ENCODE measurements around the gene INCA1.

Gene INCA1

DNA sequence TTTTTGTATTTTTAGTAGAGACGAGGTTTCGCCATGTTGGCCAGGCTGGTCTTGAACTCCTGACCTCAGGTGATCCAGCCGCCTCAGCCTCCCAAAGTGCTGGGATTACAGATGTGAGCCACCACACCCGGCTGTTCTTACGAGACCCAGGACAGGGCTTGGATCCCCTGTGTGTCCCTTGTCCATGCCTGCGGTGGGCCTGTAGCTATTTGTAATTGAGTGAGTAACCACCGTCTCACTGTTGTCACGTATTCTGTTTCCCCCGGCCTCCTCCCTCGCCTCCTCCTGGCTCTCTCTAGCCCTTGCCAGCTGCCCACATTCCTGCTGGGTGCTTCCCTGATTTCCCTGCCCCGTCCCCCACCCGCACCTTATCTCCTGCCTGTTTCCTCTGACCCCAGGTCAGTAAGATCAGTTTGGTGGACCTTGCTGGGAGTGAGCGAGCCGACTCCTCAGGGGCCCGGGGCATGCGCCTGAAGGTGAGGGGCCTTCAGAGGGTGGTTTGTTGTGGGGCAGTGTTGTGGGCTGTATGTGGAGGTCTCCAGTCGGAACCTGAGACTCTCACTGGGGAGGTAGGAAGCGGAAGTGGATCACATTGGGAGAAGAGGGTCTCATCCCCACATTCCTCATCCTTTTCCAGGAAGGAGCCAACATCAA, 6.0 kb upstream of the INCA1 start:
- DNase-seq = no peak

GRCh38 chr17:5002121-5002788, 4.9 kb upstream of the INCA1 start:
- DNase-seq = no peak

- DNase-seq = no peak
Measured at GRCh38 chr17:5000237-5000639, 2.9 kb upstream of the INCA1 start.

DNA sequence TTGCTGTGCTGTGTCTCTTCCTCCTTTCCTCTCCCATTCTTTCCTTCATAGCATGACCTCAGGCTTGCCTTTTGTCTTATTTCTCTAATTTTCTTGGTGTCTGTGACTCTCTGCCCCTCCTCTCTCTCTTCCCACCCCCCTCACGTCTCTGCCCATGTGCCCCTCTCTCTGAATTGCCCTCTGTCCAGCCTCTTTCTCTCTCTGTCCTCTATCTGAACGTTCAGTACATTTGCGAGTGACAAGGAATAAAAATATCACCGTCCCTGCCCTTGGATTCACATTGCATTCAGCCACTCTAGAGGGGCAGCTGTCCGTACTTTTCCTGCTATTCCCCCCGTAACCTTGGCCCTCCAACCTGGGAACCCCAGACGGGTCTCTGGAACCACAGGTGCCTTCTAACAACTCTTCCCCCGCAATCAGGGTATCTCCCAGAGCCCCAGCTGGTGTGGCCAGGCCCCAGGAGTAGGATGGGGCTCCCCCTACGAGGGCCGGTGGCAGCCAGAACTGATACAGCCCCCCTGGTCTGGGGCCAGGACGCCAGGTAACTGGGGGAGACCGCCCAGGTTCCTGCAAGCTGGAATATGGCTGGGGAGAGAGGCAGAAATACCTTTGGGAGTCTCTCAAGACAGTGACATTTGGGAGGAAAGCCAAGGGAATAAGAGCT, 2.2 kb upstream of the INCA1 start:
- no peak for DNase-seq

DNA sequence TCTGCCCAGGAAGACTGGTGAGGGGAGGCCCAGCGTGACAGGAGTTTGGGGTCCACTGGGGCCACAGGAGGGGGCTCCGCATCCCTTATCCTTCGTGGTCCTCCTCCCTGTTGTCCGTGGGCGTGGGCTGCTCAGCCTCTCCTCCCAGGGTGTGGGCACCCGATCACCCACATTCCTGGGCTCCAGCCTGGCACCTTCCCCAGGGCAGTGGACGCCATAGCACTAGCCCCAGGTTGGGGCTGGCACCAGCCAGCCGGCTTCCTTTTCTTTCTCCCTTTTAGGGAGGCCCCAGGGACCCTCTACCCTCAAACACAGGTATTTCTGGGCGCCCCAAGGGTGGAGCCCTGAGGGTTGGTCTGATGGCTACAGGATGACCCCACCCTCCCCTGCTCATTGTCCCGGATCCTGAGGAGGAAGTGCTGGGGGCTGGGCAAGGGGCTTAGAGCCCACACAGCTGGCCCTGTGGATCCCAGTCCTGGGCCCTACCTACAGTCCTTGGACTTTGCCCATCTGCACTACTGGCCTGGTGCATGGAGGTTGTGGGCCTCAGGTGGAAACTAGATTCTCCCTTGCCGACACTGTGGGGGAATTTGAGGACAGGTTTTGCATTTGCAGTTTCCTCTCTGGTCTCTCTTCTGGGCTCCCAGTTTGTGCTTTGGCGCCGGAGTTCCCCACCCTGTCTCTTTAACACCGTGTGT, 1.6 kb upstream of the INCA1 start:
- no peak for DNase-seq

DNA sequence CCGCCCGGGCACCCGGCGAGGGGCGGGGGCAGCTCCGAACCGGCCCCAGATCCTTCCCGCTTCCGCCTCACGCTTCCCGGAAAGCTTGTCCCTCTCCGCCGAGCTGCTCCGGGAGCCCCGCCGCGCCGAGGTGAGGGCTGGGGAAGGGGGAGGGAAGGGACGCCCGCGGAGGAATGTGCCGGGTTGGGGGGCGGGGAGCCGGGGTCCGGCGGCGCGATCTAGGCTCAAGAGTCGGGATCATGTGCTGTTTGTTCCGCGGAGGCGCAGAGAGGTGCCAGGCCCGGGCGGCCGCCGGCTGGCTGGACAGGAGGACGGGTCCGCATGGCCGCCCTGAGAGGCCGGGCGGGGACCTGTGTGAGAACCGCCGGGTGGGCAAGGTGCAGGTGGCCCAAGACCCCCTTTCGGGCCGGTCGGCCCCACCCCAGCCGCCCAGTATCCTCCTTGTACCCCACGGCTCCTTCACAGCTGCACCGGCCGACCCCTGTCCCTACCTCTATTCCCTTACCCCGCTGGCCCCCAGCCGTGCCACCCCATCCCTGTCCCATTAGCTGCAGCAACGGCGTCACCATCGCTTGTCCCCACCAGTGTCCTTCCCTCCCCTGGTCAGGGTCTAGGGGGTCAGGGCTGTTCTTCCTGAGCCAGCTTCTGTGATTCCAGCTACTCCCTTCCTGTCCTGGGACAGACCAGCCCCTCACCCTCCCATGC, 857 bp upstream of the INCA1 start:
- DNase-seq = no peak

GRCh38 chr17:4994081-4994595, 3.2 kb downstream of the INCA1 start:
- no peak for DNase-seq

DNA sequence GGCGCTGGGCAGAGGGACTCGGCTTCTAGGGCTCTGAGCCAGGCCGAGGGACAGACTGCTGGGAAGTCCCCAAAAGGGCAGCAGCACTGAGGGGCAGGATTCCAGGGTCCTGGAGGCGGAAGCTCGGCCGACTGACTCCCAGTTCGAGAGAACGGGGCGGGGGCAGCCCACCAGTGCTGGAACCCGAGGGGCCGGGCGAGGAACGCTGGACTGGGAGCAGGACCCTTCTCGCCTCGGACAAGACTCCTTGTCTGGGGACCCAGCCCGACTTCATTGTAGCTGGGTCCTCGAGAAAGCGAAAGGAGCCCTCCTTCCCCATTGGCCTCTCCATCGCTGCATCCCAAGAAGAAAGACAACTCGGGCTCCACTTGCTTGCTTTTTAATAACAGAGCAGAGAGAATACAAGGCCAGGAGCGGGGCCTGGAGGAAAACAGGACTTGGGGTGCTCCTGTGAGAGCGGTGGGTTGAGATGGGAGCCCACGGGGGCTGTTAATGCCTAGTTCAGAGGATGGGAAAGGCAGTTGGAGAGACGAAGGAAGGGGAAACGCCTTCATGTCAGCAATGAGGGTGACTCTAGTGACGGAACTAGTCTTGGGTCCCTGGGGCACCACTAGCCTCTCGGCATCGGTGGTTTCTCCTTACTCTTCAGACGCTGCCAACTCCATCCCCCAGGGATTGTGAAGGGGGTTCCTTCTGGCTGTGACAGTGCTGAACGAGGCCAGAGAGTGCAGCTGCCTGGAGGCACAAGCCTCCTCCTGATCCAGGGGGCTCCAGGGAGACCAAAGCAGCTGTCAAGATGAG, 9.4 kb downstream of the INCA1 start:
- no peak for DNase-seq

GRCh38 chr17:4986951-4987766, 10.2 kb downstream of the INCA1 start, which contains the start of gene CAMTA2:
CAMTA2 (minus strand) TSS chr17:4987675; CDS start chr17:4986222, 1,453 bp downstream.
- DNase-seq = peak; percentile 66

DNA sequence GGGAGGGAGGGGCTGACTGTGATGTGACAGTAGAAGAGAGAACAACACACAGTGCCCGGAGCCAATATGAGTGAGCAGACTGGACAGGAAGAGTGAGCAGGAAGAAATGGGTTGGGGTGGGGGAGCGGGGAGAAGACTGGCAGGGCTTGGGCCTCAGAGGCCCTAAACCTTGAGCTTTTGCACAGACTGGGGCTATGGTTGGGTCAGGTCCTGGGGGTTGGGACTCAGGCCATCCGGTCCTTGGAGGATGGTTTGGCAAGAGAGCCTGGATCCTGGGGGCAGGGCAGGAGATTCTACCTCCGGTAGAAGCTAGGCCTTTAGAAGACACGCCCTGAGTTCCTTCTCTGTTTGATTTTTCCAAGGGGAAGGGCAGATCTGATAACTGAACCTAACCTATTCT, 10.9 kb downstream of the INCA1 start:
- DNase-seq = no peak

DNA sequence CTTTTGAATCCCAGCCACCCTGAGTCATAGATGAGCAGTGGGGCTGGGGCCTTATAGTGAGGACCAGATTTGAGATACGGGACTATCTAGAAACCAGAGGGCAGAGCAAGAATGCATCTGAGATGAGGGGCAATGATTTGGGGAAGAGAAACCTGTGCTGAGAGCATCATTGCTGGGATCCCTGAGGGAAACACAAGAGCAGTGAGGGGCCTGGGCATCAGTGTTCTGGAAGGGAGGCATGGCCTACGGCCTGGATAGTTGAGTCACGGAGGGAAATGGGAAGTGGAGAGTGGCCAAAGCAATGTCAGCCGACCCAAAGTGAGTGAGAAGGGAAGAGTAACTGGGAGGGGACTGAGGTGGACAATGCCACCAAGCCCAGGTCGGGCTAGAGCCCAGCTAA, 15.0 kb downstream of the INCA1 start:
- DNase-seq = no peak

GRCh38 chr17:4980644-4981216, 16.6 kb downstream of the INCA1 start:
- peak; percentile 27 for DNase-seq

GRCh38 chr17:4978726-4979125, 18.6 kb downstream of the INCA1 start:
- no peak for DNase-seq

- no peak for DNase-seq
Measured at GRCh38 chr17:4974115-4974670, 23.1 kb downstream of the INCA1 start.

GRCh38 chr17:4973256-4974114, 23.8 kb downstream of the INCA1 start:
- no peak for DNase-seq

DNA sequence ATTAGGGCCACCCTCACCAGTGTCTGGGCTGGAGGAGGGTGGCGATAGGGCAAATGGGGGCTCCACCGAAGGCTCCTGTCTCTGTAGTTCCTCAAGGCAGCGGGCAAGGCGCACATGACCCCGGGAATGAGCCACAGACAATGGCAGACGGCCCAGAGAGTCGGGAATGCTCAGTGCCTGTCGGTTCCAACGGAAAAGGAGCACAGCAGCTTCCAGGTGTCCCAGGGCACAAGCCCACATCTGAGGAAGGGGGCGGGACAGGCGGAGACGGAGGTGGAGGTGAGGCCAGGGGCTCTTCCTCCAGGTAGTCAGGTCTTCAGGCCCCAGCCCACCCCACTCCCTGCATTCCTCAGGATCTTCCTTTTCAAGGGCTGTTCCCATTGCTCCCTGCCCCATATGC, 24.6 kb downstream of the INCA1 start:
- DNase-seq = no peak

- no peak for DNase-seq
Measured at GRCh38 chr17:4972322-4972721, 25.0 kb downstream of the INCA1 start.

GRCh38 chr17:4971826-4972225, 25.5 kb downstream of the INCA1 start:
- no peak for DNase-seq

DNA sequence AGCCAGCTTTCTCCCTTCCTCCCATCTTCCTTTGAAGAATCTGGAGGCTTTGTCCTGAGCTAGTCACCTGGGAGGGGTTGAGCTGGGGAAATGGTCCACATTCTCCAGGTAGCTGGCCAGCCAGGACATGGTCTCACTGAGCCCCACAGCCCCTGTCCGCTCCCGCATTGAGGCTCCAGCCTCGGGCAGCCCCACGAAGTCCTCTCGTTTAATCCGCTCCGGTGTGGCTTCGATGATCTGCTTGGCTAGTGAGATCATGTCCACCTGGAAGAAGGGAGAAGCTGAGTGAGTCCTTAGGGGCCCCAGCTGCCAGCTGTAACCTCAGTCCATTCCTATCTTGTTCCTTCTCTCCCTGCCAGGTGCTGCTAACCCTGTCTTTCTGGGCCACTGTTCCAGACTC, 27.0 kb downstream of the INCA1 start:
- no peak for DNase-seq

All from NCI-H345 (cell line).